GM20431 (cell line): Measurements from ENCODE around the gene RNF207.

ENCODE experiments used
- in situ Hi-C: fragments of 300-500 bp; cut with MseI, MboI; formaldehyde crosslinking; loops from one replicate; pipeline ENCODE4 v1.15.0; 2020; ENCODE audit warnings: low sequenced_read_pairs; ENCODE audit not compliant: unreplicated experiment

Gene RNF207

DNA sequence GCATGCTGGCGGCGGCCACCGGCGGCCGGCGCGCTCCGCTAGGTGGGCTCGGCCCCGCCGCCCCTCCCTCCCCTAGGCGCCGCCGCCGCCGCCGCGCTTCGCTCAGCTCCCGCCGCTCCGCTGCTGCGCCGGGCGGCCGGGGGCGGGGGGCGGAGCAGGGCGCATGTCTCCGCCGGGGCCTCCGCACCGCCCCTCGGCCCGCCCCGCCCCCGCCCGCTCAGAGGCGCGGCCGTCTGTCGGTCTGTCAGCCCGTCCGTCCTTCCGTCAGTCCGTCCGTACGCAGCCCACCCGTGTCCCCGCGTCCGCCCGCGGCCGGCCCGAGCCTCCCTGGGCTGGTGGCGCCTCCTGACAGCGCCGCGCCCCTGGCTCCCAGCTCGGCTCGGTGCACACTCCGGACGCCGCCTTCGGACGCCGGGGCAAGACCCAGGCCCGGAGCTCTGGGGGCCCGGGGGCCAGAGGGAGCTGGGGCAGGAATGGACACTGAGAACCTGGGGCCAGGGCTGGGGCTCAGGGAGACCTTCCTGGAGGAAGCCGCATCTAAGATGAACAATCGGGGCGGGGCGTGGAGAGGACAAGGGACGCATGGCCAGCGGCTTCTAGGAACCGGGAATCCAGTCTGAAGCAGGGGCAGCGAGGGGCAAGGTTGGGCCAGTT, 55.2 kb downstream of the RNF207 start, which contains the start of gene GPR153:
GPR153 (minus strand) TSS at position 138 of the 654 bp plus-strand sequence. CDS start 6,193 bp downstream, outside the sequence.
- in situ Hi-C loops, result loop anchor here (25.0 kb wide), 1 partner anchor 151 kb away; the partner anchor contains the start of genes ESPN and HES2

DNA sequence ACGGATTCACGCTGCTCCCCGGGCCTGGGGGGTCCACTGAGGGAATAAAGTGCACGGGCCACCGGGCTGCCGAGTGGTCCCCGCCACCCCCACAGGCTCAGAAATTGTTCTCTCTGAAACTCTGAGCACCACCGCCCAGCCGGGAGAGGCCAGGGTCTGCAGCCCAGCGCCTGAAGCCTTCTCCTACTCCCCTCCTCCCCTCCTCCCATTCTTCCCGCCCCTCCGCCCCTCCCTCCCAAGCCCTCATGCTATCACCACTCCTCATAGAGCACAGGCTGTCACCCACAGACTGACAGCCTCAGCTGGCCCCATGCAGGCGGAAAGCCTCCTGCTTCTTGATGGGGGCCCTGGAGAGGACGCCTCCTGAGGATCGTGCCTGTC, 55.7 kb downstream of the RNF207 start:
- in situ Hi-C loops, result loop anchor here (25.0 kb wide), 1 partner anchor 151 kb away; the partner anchor contains the start of genes ESPN and HES2

DNA sequence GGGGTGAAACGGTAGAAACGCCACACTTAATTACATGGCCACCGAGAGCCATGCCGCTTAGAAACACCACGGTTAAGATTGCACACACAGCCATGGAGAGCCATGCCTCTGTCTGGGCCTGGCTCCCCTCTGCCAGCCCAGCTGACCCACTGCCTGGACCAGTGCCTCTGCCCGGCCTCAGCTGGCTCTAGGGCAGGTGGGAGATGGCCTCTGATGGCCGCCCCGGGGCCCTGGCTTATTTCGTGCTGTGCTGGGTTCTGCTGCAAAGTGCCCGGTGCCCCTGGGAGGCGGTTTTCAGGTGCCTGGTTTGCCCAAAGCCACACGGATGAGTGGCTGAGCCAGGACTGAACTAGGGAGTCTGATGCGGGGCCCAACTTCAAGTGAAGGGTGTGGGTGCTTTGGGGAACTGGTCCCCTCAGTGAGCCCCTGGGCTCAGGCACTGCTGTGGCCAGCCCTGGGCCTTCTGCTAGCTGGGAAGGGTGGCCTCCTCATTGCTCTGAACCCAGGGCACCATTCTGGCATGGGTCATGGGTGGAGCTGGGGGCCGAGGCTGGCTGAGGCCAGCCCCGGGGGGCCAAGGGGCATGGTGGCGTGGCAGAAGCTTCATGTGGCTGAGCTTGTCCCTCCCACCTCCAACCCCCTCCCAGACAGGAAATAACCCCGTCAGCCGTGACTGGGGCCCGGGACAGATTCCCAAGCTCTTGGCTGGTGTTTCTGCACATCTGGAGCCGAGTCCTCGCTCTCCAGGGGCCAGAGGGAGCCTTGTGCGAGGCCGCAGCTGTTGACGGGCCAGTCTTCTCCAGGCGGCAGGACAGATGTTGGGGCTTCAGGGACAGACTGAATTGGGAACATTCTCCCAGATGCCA, 56.9 kb downstream of the RNF207 start:
- in situ Hi-C loops, result loop anchor here (25.0 kb wide), 1 partner anchor 150 kb away; the partner anchor contains the start of genes ESPN and HES2

DNA sequence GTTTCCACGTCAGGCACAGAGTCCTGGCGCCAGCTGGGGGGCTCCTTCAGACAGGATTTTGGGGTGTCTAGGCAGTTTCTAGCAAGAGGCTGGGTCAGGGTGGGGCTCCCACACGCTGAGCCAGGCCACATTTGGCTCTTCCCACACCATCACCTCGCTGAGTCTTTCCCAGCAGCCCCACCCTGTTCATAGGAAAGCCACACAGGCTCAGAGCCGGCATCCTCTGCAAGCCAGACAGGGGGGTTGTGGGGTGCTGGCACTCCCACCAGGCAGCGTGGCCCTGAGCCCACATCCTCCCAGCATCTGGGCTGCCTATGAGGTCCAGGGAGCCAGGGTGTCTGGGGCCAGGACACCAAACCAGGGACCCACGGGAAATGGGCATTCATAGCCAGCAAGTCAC, 57.8 kb downstream of the RNF207 start:
- in situ Hi-C loops, result loop anchor here (25.0 kb wide), 1 partner anchor 149 kb away; the partner anchor contains the start of genes ESPN and HES2

DNA sequence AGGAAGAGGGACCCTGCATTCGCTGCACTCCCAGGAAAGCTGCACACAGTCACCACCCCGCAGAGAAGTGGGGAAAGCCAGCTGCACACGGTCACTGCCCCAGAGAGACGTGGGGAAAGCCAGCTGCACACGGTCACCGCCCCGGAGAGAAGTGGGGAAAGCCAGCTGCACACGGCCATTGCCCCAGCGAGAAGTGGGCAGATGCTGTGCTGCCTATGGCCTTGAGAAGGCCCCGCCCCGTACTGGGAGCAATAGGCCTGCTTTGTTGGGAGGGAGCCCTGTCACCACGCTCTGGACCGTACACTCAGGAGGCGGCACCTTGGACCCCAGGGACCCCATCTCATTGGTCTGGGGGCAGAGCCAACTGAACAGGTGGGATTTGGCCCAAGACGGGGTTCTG, 59.2 kb downstream of the RNF207 start:
- in situ Hi-C loops, result loop anchor here (25.0 kb wide), 1 partner anchor 147 kb away; the partner anchor contains the start of genes ESPN and HES2

DNA sequence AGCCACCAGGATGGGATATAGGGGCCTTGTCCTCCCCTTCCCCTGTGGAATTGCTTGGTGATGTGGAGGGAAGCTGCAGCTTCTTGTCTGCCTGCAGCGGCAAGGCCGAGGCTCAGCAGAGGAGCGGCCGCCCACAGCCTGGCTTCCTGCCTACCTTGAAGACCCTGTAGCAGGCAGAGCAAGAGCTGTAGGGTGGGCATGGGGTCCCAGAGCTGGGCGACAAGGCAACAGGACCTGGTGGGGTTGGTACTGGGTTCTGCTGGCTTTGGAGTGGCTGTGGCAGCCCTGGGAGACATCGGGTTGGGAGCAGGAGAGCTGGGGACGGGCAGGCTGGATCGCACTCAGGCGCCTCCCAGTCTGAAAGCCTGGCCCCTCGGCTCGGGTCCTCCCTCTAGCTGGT, 60.7 kb downstream of the RNF207 start:
- in situ Hi-C loops, result loop anchor here (25.0 kb wide), 1 partner anchor 146 kb away; the partner anchor contains the start of genes ESPN and HES2

DNA sequence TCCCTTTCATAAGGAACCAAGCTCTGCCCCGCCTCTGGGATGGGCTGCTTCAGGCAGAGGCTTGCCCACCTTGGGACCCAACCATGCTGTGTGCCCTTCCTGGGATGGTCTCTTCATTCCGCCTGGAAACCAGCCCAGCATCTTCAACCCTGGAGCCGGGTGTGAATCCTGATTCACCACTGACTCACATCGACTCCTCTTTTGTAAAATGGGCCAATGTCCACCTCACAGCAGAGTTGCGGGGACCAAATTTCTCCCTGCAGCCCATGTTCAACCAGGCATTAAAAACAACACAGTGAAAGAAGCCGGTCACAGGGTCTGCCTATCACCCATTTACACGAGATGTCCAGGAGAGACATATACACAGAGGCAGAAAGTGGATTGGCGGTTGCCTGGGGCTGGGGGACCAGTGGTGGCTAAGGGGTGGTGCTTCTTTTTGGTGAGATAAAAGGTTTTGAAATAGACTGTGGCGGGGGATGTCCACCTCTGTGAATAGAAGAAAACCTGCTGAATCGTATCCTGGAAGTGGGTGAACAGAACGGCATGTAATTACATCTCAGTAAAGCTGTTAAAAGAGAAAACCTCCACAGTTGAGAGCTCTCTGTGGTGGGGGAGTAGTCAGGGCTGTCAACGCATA, 61.9 kb downstream of the RNF207 start:
- in situ Hi-C loops, result loop anchor here (25.0 kb wide), 1 partner anchor 144 kb away; the partner anchor contains the start of genes ESPN and HES2

DNA sequence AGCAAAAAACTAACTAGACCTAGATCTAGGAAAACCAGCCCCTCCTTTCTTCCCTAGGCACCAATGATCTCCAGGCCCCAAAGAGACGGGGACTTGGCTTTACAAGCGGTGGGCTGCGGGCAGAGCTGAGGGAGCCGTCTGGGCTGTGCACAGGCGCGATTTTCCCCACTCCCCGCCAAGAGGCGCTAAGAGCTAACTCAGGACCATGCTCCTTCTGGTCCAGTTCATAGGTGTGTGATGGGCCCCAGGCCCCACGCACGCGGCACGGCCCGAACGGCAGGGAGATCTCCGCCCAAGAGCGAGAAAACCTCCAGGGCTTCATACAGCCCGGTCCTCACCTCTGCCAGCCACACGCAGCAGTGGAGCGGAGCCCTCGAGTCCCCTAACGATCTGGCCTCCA, 62.5 kb downstream of the RNF207 start:
- in situ Hi-C loops, result loop anchor here (25.0 kb wide), 1 partner anchor 144 kb away; the partner anchor contains the start of genes ESPN and HES2

DNA sequence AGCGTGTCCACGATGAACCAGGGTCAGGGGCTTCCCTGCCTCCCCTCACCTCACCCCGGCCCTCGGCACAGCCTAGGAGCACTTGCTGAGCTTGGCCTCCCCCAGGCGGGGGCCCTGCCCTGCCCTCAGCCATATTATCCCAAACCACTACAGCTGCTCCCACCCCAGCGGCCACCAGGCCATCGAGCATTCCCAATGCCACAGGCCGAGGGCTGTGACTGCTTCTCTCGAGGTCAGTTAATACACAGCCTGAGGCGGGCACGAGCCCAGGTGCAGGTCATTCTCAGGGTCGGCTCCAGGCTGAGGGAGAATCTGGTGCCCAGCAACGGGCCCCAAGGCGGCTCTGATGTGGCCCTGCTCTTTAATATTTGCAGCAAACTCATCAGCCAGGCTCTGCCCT, 63.4 kb downstream of the RNF207 start:
- in situ Hi-C loops, result loop anchor here (25.0 kb wide), 1 partner anchor 143 kb away; the partner anchor contains the start of genes ESPN and HES2

DNA sequence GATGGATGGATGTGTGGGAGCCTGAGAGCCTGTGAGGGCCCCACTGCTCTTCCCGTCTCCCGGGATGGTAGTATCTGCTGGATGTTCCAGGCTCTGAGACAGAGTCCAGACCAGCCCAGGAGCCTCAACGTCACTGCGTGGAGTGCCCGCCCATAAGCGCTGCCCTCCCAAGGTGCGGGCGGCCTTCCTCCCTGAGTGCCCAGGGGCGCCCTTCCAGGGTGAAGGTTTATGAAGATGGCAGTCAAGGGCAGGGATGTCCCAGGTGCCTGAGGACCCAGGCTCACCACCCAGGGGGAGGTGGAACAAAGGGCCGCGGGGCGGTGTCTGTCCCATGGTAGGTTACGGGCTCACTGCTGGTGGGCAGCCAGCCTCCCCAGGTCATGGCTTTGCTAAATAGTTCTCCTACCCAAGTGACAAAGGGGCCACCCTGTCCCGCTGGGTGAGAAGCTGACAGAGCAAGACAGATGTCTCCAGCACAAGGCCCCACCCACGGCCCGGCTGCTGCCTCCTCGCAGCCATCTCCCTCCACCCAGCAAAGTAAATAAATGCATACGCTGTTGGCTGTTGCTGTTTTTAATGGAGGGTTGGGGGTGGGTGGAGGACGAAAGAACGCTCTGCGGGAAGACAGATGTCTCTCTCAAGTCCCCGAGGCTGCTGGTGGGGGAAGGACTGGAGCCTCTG, 63.9 kb downstream of the RNF207 start:
- in situ Hi-C loops, result loop anchor here (25.0 kb wide), 1 partner anchor 142 kb away; the partner anchor contains the start of genes ESPN and HES2

DNA sequence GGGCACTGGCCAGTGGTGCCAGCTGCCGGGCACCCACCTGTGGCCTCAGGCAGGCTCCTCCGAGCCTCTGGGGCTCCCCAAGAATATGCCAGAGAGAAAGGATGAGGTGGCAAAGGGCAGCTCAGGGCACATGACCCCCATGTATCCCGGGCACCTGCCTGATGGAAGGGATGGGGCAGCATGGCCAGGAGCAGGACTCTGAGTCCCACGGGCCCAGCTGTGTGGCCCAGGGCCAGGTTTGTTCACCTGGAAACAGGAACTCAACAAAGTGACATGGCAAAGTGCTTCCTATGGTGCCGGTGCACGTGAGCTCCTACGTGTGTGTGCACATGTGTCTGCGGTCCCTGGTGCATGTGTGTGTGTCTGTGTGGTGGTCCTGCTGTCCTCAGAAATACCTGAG, 64.5 kb downstream of the RNF207 start:
- in situ Hi-C loops, result loop anchor here (25.0 kb wide), 1 partner anchor 142 kb away; the partner anchor contains the start of genes ESPN and HES2
